ENCODE measurements around the gene CDH8.
"Not testable (repeated sequence)": the region's sequence is repeated elsewhere in the genome, so short reads cannot be mapped to it uniquely, and the experiment has no call there.

The CDH8 gene

DNA sequence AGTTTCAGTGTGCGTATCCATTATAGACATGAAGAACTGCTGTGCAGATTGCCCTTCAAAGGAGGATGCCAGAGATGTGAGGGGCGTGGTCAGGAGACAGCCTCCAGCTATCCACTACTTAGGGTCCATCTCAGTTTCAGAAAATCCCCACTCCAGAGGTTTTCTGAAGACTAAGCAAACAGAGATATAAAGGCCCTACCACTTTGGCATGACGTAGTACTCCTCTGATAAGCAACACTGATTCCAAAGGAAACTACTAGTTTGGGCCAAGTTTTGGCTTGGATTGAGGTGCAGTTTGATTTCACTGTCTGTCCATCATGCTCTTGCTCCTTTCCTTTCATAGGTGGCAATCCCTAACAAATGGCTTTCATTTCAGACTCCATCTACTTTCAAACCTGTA, 228.7 kb downstream of the CDH8 start:
- no peak overlapping the region for H3K4me3 ChIP-seq (ENCODE audit: insufficient read depth, low read depth, low read length, poor library complexity, severe bottlenecking)
- no peak for DNase-seq
- H3K9me3 ChIP-seq (ENCODE audit: control insufficient read depth, low read length), result no peaks in the 10 kb centered on the region
- H3K27me3 ChIP-seq (replicated peaks; ENCODE audit: control insufficient read depth, insufficient read depth, low read length, poor library complexity, severe bottlenecking), result no peaks in the 10 kb centered on the region
- H3K4me1 ChIP-seq (ENCODE audit: control insufficient read depth, insufficient read depth, low read length, poor library complexity, severe bottlenecking), result no peaks in the 10 kb centered on the region
- H3K27ac ChIP-seq (ENCODE audit: insufficient read depth, low read length, poor library complexity, severe bottlenecking), result no peak overlapping the region
- no peaks in the 10 kb centered on the region for H3K36me3 ChIP-seq (ENCODE audit: control insufficient read depth, insufficient read depth, low read length)

DNA sequence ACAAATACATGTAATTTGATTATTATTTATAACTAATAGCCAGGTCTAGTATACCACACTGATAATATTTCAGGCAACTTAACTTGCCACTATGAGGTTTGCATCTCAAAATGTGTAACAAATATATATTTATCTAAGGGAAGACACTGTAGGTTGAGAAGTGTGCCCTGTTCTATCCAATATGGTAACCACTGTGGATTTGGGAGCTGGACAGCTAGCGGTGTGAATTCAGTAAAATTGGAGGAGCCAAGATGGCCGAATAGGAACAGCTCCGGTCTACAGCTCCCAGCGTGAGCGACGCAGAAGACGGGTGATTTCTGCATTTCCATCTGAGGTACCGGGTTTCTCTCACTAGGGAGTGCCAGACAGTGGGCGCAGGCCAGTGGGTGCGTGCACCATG, 235.0 kb downstream of the CDH8 start:
- not testable (repeated sequence) for H3K4me1 ChIP-seq (ENCODE audit: control insufficient read depth, insufficient read depth, low read length, poor library complexity, severe bottlenecking); H3K27me3 ChIP-seq (replicated peaks; ENCODE audit: control insufficient read depth, insufficient read depth, low read length, poor library complexity, severe bottlenecking); H3K36me3 ChIP-seq (ENCODE audit: control insufficient read depth, insufficient read depth, low read length); H3K9me3 ChIP-seq (ENCODE audit: control insufficient read depth, low read length); DNase-seq; H3K4me3 ChIP-seq (ENCODE audit: insufficient read depth, low read depth, low read length, poor library complexity, severe bottlenecking); H3K27ac ChIP-seq (ENCODE audit: insufficient read depth, low read length, poor library complexity, severe bottlenecking)

DNA sequence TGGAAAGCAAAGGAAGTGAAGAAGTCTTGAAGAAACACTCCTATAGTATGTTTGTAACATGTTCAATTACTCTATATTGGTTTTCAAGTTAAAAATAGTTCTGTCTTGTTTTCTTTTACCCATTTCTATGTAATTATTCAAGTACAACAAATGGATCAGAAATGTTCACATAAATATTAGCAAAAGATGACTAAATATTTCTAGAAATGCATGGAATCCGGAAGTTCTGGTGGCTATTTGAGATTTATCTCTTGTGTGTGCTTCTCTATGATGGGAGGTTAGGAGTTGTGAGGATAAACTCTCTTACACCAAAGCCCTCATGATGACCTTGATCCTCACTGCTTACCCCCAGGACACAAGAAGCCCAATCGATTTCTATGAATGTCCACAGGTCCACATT, 237.5 kb downstream of the CDH8 start:
- Histone ChIP-seq H3K4me3 (ENCODE audit: insufficient read depth, low read depth, low read length, poor library complexity, severe bottlenecking) (no peak overlapping the region), H3K36me3 (ENCODE audit: control insufficient read depth, insufficient read depth, low read length) (no peaks in the 10 kb centered on the region), H3K27me3 (replicated peaks; ENCODE audit: control insufficient read depth, insufficient read depth, low read length, poor library complexity, severe bottlenecking) (no peaks in the 10 kb centered on the region), H3K27ac (ENCODE audit: insufficient read depth, low read length, poor library complexity, severe bottlenecking) (no peak overlapping the region), H3K4me1 (ENCODE audit: control insufficient read depth, insufficient read depth, low read length, poor library complexity, severe bottlenecking) (no peaks in the 10 kb centered on the region), H3K9me3 (ENCODE audit: control insufficient read depth, low read length) (no peaks in the 10 kb centered on the region)
- DNase-seq, result no peak

DNA sequence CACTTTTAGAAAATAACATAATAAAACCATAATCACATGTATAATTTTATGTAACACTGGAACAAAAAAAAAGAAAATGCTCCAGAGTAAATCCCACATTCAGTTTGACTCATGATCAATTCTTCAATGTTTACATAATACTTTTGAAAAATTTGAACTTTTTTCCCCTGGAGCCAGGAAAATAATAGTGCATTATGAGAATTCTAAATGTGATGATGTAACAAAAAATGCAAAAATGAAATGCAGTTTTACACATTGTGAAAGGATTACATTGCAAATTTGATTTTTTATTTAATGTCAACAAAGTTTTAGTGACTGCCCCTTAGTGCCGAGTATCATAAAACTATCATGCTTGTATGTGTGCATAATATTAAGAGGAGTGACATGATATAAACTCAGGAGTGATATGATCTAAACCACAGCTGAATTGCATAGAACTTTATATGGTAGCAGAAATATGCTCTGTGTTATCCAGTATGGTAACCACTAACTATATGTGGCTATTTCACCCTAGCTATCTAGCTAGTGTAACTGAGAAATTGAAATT, 238.2 kb downstream of the CDH8 start:
- Histone ChIP-seq H3K4me1 (ENCODE audit: control insufficient read depth, insufficient read depth, low read length, poor library complexity, severe bottlenecking) (no peaks in the 10 kb centered on the region), H3K9me3 (ENCODE audit: control insufficient read depth, low read length) (no peaks in the 10 kb centered on the region), H3K27me3 (replicated peaks; ENCODE audit: control insufficient read depth, insufficient read depth, low read length, poor library complexity, severe bottlenecking) (no peaks in the 10 kb centered on the region), H3K27ac (ENCODE audit: insufficient read depth, low read length, poor library complexity, severe bottlenecking) (no peak overlapping the region), H3K36me3 (ENCODE audit: control insufficient read depth, insufficient read depth, low read length) (no peaks in the 10 kb centered on the region), H3K4me3 (ENCODE audit: insufficient read depth, low read depth, low read length, poor library complexity, severe bottlenecking) (no peak overlapping the region)
- no peak for DNase-seq

DNA sequence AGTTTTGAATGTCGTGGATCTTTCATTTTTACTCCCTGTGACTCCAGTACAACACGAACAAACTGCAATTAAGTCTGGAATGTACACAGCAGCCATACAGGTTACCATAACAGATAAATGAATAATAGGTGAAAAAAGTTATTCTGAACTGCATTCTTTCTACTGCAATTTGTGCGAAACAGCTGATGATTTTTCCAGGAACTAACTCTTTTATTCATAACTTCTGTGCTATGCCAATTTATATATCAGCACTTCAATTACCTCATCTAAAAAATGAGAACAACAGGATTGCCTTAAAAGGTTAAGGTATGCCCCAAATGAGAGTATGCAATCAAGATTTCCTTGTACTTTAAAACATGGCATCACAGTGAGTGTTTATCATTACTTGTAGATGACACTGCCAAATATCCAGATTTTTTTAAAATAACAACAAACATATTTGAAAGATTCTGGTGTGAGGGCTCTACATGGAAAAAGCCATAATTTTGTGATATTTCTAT, 238.9 kb downstream of the CDH8 start:
- H3K27me3 ChIP-seq (replicated peaks; ENCODE audit: control insufficient read depth, insufficient read depth, low read length, poor library complexity, severe bottlenecking), result no peaks in the 10 kb centered on the region
- no peaks in the 10 kb centered on the region for H3K9me3 ChIP-seq (ENCODE audit: control insufficient read depth, low read length)
- no peak overlapping the region for H3K4me3 ChIP-seq (ENCODE audit: insufficient read depth, low read depth, low read length, poor library complexity, severe bottlenecking)
- H3K4me1 ChIP-seq (ENCODE audit: control insufficient read depth, insufficient read depth, low read length, poor library complexity, severe bottlenecking), result no peaks in the 10 kb centered on the region
- H3K36me3 ChIP-seq (ENCODE audit: control insufficient read depth, insufficient read depth, low read length), result no peaks in the 10 kb centered on the region
- DNase-seq, result no peak
- H3K27ac ChIP-seq (ENCODE audit: insufficient read depth, low read length, poor library complexity, severe bottlenecking), result no peak overlapping the region

DNA sequence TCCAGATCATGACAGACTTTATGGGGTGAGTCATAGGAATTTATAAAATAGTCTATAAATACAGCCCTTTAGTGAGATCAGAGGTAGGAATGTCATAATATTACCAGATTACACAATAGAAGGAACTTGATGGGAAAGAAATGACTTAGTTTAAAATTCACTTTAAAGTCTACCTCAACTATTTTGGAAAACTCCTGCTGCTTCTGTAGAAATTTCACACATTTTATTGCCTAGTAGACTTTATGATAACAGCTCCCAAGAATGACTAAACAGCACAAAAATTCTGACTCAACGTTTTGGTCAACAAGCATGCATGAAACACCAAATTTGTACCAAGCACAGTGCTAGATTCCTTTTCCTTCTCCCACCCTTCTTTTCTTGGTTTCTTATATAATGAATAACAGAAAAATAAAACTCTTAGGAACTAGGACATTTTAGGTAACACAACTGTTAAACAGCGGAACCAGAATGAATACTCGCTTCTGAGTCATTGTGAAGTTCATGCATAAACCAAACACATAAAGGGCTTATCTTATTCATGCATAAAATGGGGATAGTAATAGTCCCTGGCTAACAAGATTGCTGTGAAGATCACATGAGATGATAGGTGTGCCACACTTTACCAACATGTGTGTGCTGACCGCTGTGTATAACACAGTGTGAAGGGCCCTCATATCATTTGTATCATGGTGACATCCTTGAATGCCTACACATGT, 243.9 kb downstream of the CDH8 start:
- Histone ChIP-seq H3K4me1 (ENCODE audit: control insufficient read depth, insufficient read depth, low read length, poor library complexity, severe bottlenecking) (no peaks in the 10 kb centered on the region), H3K27ac (ENCODE audit: insufficient read depth, low read length, poor library complexity, severe bottlenecking) (no peak overlapping the region), H3K4me3 (ENCODE audit: insufficient read depth, low read depth, low read length, poor library complexity, severe bottlenecking) (no peak overlapping the region), H3K36me3 (ENCODE audit: control insufficient read depth, insufficient read depth, low read length) (no peaks in the 10 kb centered on the region), H3K9me3 (ENCODE audit: control insufficient read depth, low read length) (no peaks in the 10 kb centered on the region), H3K27me3 (replicated peaks; ENCODE audit: control insufficient read depth, insufficient read depth, low read length, poor library complexity, severe bottlenecking) (no peaks in the 10 kb centered on the region)
- DNase-seq, result no peak

DNA sequence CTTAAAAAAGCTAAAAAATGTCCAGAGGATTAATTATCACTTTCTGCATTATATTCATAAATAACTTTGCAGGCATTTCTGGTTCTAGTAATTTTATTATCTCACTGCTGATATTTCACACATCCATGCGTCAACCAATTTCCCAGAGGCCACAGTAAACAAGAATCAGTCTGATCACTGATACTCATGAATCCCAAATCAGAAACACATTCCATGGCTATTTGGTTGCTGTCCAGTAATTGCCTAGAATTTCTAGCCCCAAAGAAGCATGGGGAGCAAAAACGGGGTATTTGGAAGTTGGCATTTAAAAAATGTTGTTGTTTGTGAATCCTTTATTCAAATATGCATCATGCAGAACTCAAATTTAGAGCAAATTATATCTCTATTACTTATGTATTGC, 244.8 kb downstream of the CDH8 start:
- Histone ChIP-seq H3K4me3 (ENCODE audit: insufficient read depth, low read depth, low read length, poor library complexity, severe bottlenecking) (no peak overlapping the region), H3K9me3 (ENCODE audit: control insufficient read depth, low read length) (no peaks in the 10 kb centered on the region), H3K27me3 (replicated peaks; ENCODE audit: control insufficient read depth, insufficient read depth, low read length, poor library complexity, severe bottlenecking) (no peaks in the 10 kb centered on the region), H3K36me3 (ENCODE audit: control insufficient read depth, insufficient read depth, low read length) (no peaks in the 10 kb centered on the region), H3K27ac (ENCODE audit: insufficient read depth, low read length, poor library complexity, severe bottlenecking) (no peak overlapping the region), H3K4me1 (ENCODE audit: control insufficient read depth, insufficient read depth, low read length, poor library complexity, severe bottlenecking) (no peaks in the 10 kb centered on the region)
- DNase-seq, result no peak

DNA sequence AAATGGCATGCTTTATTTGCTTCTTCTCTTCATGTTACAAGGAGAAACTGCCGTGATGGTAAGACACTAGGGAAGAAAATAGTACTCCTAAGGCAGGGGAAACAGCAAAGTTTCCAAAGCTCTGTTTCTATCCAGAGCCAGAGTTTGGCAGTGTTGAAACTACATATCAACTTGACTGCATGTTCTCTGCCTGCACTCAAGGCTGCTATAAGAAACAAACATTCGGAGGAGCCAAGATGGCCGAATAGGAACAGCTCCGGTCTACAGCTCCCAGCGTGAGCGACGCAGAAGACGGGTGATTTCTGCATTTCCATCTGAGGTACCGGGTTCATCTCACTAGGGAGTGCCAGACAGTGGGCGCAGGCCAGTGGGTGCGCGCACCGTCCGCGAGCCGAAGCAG, 254.4 kb downstream of the CDH8 start:
- not testable (repeated sequence) for H3K27me3 ChIP-seq (replicated peaks; ENCODE audit: control insufficient read depth, insufficient read depth, low read length, poor library complexity, severe bottlenecking); H3K4me3 ChIP-seq (ENCODE audit: insufficient read depth, low read depth, low read length, poor library complexity, severe bottlenecking); H3K9me3 ChIP-seq (ENCODE audit: control insufficient read depth, low read length); H3K27ac ChIP-seq (ENCODE audit: insufficient read depth, low read length, poor library complexity, severe bottlenecking); DNase-seq; H3K4me1 ChIP-seq (ENCODE audit: control insufficient read depth, insufficient read depth, low read length, poor library complexity, severe bottlenecking); H3K36me3 ChIP-seq (ENCODE audit: control insufficient read depth, insufficient read depth, low read length)

DNA sequence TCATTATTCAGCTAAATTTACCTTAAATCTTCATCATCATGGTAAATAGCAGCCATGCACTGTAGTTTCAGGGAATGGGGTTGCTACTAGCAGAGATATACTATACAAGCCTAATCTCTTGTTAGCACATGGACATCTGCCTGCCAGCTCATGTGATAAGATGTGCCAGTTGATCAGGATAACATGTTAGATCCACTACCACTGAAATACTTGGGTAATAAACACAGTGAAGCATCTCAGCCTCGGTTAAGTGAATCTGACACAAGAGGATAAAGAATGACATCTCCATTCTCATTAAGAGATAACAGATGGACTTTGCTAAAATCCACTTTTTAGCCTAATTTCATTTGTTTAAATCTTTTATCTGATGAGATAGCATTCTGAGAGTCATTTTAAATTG, 256.1 kb downstream of the CDH8 start:
- no peak for DNase-seq
- no peaks in the 10 kb centered on the region for H3K27me3 ChIP-seq (replicated peaks; ENCODE audit: control insufficient read depth, insufficient read depth, low read length, poor library complexity, severe bottlenecking)
- H3K9me3 ChIP-seq (ENCODE audit: control insufficient read depth, low read length), result no peaks in the 10 kb centered on the region
- no peak overlapping the region for H3K27ac ChIP-seq (ENCODE audit: insufficient read depth, low read length, poor library complexity, severe bottlenecking)
- no peak overlapping the region for H3K4me3 ChIP-seq (ENCODE audit: insufficient read depth, low read depth, low read length, poor library complexity, severe bottlenecking)
- no peaks in the 10 kb centered on the region for H3K4me1 ChIP-seq (ENCODE audit: control insufficient read depth, insufficient read depth, low read length, poor library complexity, severe bottlenecking)
- H3K36me3 ChIP-seq (ENCODE audit: control insufficient read depth, insufficient read depth, low read length), result no peaks in the 10 kb centered on the region

DNA sequence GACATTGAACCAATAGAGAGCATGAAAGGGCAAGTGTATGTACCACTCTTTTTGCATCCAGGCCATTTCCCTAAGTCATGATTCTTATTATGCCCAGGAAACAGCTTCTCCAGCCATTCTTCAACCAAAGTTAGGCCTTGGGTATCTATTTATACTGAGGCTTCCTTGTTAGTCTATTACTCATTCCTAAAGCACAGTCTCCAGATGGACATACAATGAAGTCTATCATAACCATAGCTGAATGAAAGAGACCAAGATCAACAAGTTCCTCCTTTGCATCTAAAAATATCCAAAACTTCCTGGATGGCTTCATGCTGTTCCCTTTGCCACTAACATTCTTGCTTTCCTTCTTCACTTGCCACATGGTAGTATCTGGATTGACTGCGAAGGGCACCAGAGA, 265.9 kb downstream of the CDH8 start:
- Histone ChIP-seq H3K36me3 (ENCODE audit: control insufficient read depth, insufficient read depth, low read length) (no peaks in the 10 kb centered on the region), H3K4me1 (ENCODE audit: control insufficient read depth, insufficient read depth, low read length, poor library complexity, severe bottlenecking) (no peaks in the 10 kb centered on the region), H3K4me3 (ENCODE audit: insufficient read depth, low read depth, low read length, poor library complexity, severe bottlenecking) (no peak overlapping the region), H3K27me3 (replicated peaks; ENCODE audit: control insufficient read depth, insufficient read depth, low read length, poor library complexity, severe bottlenecking) (no peaks in the 10 kb centered on the region), H3K9me3 (ENCODE audit: control insufficient read depth, low read length) (no peaks in the 10 kb centered on the region), H3K27ac (ENCODE audit: insufficient read depth, low read length, poor library complexity, severe bottlenecking) (no peak overlapping the region)
- no peak for DNase-seq

Measured in effector memory CD4-positive, alpha-beta T cell (primary cell).